HEK293T (cell line): Measurements from ENCODE around the gene NEURL2.

Experiments used
- CTCF ChIA-PET: fragments of 350-600 bp; formaldehyde crosslinking; extraction: SDS; loops from one replicate; lab custom pipeline; 2021; ENCODE audit warnings: antibody characterized with exemption, inconsistent platforms; lab: Yijun Ruan, JAX
- POLR2A ChIA-PET: fragments of 350-600 bp; formaldehyde crosslinking; extraction: SDS; loops from one replicate; lab custom pipeline; 2020; ENCODE audit warnings: antibody characterized with exemption, inconsistent platforms; lab: Yijun Ruan, JAX
- DNase-seq: peaks from one replicate; pipeline ENCODE4 v3.0.0; 2012; ENCODE audit warnings: mixed read lengths; ENCODE audit errors: extremely low spot score
- ARNT ChIP-seq: fragments of 450-650 bp; IDR thresholded peaks from 2 replicates; pipeline ENCODE4 v1.6.1; 2017; ENCODE audit warnings: mild to moderate bottlenecking
- BHLHE40 ChIP-seq: fragments of 450-650 bp; IDR thresholded peaks from 2 replicates; pipeline ENCODE4 v1.6.1; 2016; ENCODE audit warnings: mild to moderate bottlenecking, moderate library complexity, borderline replicate concordance
- CTBP1 ChIP-seq: fragments of 450-650 bp; IDR thresholded peaks from 2 replicates; pipeline ENCODE4 v1.6.1; 2016; ENCODE audit warnings: borderline replicate concordance
- ELF4 ChIP-seq: fragments of 450-650 bp; IDR thresholded peaks from 2 replicates; pipeline ENCODE4 v1.6.1; 2017; ENCODE audit warnings: antibody characterized with exemption
- FOXA1 ChIP-seq: fragments of 450-650 bp; IDR thresholded peaks from 2 replicates; pipeline ENCODE4 v1.6.1; 2016; ENCODE audit warnings: mild to moderate bottlenecking
- FOXK2 ChIP-seq: fragments of 450-650 bp; IDR thresholded peaks from 2 replicates; pipeline ENCODE4 v1.6.1; 2016; ENCODE audit warnings: mild to moderate bottlenecking
- FOXM1 ChIP-seq: fragments of 450-650 bp; IDR thresholded peaks from 2 replicates; pipeline ENCODE4 v1.6.1; 2017; ENCODE audit warnings: mild to moderate bottlenecking, borderline replicate concordance
- HDGF ChIP-seq: fragments of 450-650 bp; IDR thresholded peaks from 2 replicates; pipeline ENCODE4 v1.6.1; 2017; ENCODE audit warnings: antibody characterized with exemption, borderline replicate concordance
- L3MBTL2 ChIP-seq: fragments of 450-650 bp; conservative IDR thresholded peaks from 2 replicates; pipeline ENCODE4 v1.6.1; 2016; ENCODE audit warnings: mild to moderate bottlenecking
- LEF1 ChIP-seq: fragments of 450-650 bp; IDR thresholded peaks from 2 replicates; pipeline ENCODE4 v1.6.1; 2017; ENCODE audit warnings: mild to moderate bottlenecking, borderline replicate concordance
- NFRKB ChIP-seq: fragments of 450-650 bp; IDR thresholded peaks from 2 replicates; pipeline ENCODE4 v1.6.1; 2016; ENCODE audit warnings: mild to moderate bottlenecking, moderate library complexity
- SP1 ChIP-seq: fragments of 450-650 bp; IDR thresholded peaks from 2 replicates; pipeline ENCODE4 v1.6.1; 2017
- SUZ12 ChIP-seq: fragments of 450-650 bp; IDR thresholded peaks from 2 replicates; pipeline ENCODE4 v1.6.1; 2016; ENCODE audit warnings: mild to moderate bottlenecking
- TARDBP ChIP-seq: fragments of 450-650 bp; IDR thresholded peaks from 2 replicates; pipeline ENCODE4 v1.6.1; 2016
- ZNF384 ChIP-seq: fragments of 450-650 bp; IDR thresholded peaks from 2 replicates; pipeline ENCODE4 v1.6.1; 2016
- TF ChIP-seq, protein P1 (sequence below): fragments of 450-650 bp; IDR thresholded peaks from 2 replicates; pipeline ENCODE4 v1.6.1; 2016

Gene NEURL2

DNA sequence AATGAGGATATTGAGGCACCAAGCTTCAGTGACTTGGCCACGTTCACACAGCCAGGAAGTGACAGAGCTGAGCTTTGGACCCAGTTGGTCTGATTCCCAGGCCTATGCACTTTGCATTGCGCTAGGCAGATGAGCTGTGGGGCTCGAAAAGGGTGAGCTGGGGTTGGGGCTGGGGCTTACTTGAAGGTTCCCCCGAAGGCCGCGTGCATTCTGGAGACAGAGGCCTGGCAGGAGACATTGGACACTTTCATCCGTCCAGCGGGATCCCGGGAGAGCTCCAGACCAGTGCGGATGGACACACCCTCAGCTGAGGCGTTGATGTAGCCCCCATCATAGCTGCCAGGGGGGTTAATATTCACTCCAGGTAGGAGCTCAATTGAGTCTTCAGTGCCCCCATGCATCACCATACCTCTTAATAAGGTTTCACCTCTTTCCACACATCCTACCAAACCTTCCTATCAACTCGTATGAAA lies 18.4 kb upstream of the NEURL2 start:
- no peak for TF ChIP-seq CTBP1
- TF ChIP-seq FOXA1, result no peak
- no peak for TF ChIP-seq SUZ12
- TF ChIP-seq ARNT, result no peak
- no peak for TF ChIP-seq ZNF384
- TF ChIP-seq, protein P1, sequence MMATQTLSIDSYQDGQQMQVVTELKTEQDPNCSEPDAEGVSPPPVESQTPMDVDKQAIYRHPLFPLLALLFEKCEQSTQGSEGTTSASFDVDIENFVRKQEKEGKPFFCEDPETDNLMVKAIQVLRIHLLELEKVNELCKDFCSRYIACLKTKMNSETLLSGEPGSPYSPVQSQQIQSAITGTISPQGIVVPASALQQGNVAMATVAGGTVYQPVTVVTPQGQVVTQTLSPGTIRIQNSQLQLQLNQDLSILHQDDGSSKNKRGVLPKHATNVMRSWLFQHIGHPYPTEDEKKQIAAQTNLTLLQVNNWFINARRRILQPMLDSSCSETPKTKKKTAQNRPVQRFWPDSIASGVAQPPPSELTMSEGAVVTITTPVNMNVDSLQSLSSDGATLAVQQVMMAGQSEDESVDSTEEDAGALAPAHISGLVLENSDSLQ, result no peak
- no peak for TF ChIP-seq BHLHE40
- no peak for TF ChIP-seq NFRKB
- no peak for TF ChIP-seq FOXK2
- TF ChIP-seq ELF4, result no peak
- no peak for TF ChIP-seq L3MBTL2
- no peak for TF ChIP-seq TARDBP
- no peak for TF ChIP-seq LEF1
- no peak for TF ChIP-seq SP1
- no peak for TF ChIP-seq FOXM1
- no peak for TF ChIP-seq HDGF
- ChIA-PET CTCF (no interaction called here), POLR2A (interaction anchor here (0.7 to 1.2 kb wide), 3 partner anchors 18 to 52 kb away, joined by 3 to 4 read pairs (median 3); partner anchors contain the start of genes ACOT8, CTSA and ZSWIM3)
- no peak for DNase-seq

DNA sequence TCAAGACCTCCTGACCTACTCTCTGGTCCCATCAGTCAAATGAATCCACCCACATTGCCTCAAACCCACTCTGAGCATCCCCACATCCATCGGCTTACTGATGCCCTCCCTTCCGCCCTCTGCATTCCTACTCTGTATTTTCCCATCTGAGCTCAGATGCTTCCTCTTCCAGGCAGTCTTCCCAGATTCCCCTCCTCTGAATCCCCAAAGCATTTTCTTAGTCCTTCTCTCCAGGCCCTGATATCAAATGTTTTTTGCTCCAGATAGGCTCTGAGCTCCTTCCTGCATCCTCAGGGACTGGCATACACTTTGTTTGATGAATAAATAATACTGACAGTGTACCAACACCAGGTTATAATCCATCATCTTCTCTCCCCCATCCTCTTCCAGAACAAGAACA lies 17.1 kb upstream of the NEURL2 start:
- no peak for DNase-seq
- ChIA-PET POLR2A (no interaction called here), CTCF (interaction anchor here (0.9 kb wide), 1 partner anchor 62 kb away, joined by 4 read pairs; no protein-coding TSS in a partner anchor)
- TF ChIP-seq SP1 (no peak), CTBP1 (no peak), ELF4 (no peak), L3MBTL2 (no peak), FOXK2 (no peak), FOXM1 (no peak), ARNT (no peak), BHLHE40 (no peak), ZNF384 (no peak), SUZ12 (no peak), HDGF (no peak), NFRKB (no peak), TARDBP (no peak), FOXA1 (no peak), LEF1 (no peak)
- TF ChIP-seq, protein P1, result no peak

DNA sequence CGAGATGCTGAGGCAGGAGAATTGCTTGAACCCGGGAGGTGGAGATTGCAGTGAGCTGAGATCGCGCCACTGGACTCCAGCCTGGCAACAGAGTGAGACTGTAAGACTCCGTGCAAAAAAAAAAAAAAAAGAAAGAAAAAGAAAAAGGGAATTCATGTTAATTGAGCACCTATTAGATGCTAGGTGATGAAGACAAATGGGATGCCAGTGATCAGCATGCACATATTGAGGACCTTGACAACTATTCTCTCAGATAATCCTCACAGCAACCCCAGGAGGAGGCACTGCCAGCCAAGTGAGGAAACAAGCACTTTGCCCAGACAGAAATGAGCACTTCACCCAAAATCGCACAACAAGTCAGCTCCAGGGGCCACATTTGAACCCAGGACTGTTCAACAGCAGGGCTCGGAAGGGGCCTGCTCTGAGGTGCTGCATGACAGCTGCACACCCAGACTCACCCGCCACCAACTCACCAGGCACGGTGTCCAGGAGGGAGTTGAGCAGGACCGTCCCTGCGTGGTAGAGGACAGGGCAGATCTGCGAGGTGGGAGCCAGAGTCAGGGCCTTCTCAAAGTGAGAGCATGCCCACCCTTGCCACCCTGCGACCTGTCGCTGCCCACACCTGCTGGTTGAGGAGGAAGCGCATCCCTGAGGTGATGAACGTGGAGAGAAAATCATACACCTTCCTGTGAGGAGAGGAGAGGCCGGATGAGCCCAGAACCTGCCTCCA lies 16.4 kb upstream of the NEURL2 start:
- ChIA-PET CTCF (interaction anchor here (0.9 kb wide), 1 partner anchor 63 kb away, joined by 4 read pairs; no protein-coding TSS in a partner anchor), POLR2A (interaction anchor here (3.0 kb wide), 1 partner anchor 26 kb away, joined by 16 read pairs; the partner anchor contains the start of gene ZSWIM1)
- TF ChIP-seq LEF1, result no peak
- TF ChIP-seq, protein P1, result no peak
- no peak for TF ChIP-seq L3MBTL2
- TF ChIP-seq CTBP1, result no peak
- no peak for TF ChIP-seq BHLHE40
- DNase-seq, result no peak

DNA sequence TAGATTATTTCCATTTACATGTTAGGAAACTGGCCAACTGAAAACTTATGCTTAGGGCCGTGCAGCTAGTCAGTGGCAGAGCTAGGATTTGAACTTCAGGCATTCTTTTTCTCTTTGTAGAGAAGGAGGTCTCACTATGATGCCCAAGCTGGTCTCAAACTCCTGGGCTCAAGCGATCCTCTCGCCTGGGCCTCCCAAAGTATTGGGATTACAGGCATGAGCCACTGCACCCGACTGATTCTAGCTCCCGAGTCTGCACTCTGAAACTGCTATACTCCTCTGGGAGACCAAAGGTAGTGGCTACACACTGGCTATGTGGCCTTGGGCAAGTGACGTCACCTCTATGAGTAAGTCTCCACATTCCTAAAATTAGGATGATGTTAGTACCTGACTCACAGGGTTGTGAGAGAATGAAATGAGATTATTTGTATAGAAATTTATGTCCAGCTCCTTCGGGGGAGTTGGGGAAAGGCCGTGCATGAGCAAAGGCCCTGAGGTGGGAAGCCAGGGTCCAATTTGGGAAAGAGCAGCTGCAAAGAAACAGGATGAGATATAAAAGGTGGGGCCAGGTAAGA lies 14.6 kb upstream of the NEURL2 start:
- ChIA-PET POLR2A (interaction anchor here (0.7 to 3.0 kb wide), 10 partner anchors 14 to 72 kb away, joined by 3 to 16 read pairs (median 4); partner anchors contain the start of genes CTSA, SNX21 and ZSWIM1), CTCF (no interaction called here)
- TF ChIP-seq ZNF384 (no peak), FOXA1 (no peak), BHLHE40 (no peak), SP1 (no peak), L3MBTL2 (no peak), FOXM1 (no peak), ARNT (no peak), LEF1 (no peak), TARDBP (no peak), NFRKB (no peak), CTBP1 (no peak), SUZ12 (no peak), FOXK2 (no peak)
- TF ChIP-seq, protein P1, result no peak
- DNase-seq, result no peak
